GM21723 (cell line): ENCODE results near the gene FARP1.

Source experiments
- ATAC-seq: cut with Tn5 transposase; IDR thresholded peaks from one replicate; pipeline ENCODE4 v1.9.1; 2021; ENCODE audit warnings: mild to moderate bottlenecking, moderate library complexity; ENCODE audit not compliant: unreplicated experiment

Gene FARP1

GRCh38 chr13:98300956-98301641 is 158.2 kb downstream of the FARP1 start:
- ATAC-seq, result no peak

- no peak for ATAC-seq
Observed at GRCh38 chr13:98301721-98302120, 158.8 kb downstream of the FARP1 start.

- no peak for ATAC-seq
Observed at GRCh38 chr13:98303858-98304257, 161.0 kb downstream of the FARP1 start.

DNA sequence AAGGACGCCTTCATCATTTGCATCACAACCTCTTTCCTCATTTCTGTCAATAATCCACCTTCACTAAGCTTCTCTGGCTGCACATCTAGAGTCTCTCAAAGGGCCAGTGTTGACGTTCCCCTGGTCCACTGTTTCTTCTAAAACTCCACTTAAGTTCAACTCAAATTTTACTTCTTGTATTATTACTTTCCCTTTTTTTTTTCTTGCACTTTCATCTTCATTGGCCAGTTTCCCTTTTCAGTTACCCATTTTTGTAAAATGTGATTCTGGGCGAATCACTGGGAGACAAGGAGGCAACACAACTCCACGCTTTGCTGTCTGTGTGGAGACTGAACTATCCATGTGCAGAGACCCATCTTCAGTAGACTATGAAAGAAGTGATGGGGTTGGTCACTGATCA is 162.8 kb downstream of the FARP1 start:
- ATAC-seq, result no peak

GRCh38 chr13:98307463-98308085 is 164.7 kb downstream of the FARP1 start:
- ATAC-seq, result no peak

- no peak for ATAC-seq
Observed at GRCh38 chr13:98308086-98308911, 165.4 kb downstream of the FARP1 start.

DNA sequence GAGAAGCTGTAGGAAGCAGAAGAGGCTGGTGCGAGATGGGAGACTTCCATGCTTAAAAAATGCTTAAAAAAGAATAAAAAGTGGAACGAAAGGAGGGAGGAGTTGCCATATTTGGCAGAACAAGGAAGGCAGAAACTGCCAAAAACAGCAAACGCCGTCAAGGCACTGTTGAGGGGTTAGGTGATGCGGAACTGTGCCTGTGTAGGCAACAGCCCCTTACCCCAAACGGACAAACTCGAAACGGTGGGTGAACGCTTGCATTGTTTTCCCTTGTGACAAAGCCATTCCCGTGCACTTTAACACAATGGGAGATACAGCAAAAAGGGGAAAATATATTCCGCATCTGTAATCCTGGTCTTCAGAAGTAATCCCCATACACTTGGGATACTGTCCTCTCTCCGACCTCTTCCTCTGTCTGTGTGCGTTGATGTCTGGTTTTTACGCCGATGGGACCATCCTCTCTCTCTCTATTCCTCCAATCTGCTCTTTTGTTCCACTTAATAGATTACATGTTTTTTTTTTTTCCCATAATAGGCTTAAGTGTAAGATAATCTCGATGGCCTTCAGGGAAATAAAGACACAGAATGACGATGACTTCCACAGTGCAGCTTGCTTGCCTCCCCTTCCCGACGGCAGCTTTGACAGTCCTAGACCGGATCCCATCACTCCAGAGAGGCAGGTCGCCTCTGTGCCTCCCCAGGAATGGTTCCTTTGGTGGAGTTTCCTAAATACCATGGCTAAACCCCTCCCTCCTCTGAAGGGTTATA is 166.9 kb downstream of the FARP1 start:
- no peak for ATAC-seq

DNA sequence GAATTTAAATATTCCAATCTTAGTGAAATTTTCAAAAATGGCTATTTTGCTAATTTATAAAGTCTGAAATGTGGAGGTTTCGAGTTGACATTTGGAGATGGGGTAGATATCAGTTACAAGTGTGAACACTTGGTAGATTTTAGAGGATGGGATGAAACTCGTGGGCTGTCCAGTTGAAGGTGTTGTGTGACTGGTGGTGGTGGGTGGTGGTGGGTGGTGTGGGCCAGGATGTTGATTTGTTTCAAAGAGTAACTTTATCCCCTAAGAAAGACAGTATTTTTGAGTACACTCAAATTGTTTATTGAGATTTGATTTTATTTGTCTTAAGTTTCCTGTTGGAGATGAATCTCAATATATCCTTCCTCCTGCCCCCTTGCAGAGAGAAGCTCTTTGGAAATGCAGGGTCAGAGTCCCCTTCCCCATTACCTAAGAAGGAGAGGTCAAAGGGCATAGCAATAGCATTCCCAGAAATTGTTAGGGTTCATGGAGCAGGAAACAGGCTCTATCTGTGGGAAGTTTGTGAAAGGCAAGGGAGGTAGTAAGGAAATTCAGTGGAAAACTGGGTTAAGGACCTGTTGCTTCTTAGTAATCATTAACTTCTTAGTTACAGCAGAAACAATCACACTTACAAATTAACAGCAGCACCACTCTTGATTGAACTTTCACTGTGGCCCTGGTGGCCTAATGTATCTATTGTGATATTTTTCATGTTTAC is 167.7 kb downstream of the FARP1 start:
- ATAC-seq, result no peak

DNA sequence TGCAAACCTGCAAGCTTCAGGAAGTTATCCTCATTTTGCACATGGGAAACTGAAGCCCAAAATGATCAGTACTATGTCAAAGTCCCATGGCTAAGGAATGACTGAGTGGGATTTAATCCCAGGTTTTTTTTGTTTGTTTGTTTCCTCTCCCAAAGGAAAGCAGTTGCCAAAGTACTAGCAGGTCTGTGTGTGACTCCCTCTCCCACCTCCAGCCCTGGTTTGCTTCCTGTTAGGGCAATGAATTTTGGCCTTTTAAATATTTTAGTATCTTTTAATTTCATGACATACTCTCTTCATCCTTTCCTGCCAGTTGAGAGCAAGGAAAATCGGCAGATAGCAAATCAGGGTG is 168.3 kb downstream of the FARP1 start:
- ATAC-seq, result no peak

DNA sequence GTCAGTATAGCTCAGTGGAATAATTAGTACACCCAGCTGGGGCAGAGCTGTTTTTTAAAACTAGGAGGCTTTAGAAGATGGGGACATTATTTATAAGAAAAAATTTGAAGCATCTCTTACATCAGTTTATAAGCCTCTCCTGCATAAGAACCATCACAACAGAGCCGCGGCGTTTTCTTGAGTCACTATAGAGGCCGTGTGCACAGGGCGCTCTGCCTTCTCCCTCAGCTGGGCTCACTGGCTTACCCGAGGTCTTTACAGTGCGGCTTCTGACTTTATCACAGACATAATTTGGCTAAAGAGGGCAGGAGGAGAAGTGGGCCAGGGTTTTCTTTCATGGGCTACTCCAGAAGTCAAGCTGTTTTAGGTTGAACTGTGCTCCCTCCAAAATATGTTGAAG is 169.7 kb downstream of the FARP1 start:
- ATAC-seq, result no peak

DNA sequence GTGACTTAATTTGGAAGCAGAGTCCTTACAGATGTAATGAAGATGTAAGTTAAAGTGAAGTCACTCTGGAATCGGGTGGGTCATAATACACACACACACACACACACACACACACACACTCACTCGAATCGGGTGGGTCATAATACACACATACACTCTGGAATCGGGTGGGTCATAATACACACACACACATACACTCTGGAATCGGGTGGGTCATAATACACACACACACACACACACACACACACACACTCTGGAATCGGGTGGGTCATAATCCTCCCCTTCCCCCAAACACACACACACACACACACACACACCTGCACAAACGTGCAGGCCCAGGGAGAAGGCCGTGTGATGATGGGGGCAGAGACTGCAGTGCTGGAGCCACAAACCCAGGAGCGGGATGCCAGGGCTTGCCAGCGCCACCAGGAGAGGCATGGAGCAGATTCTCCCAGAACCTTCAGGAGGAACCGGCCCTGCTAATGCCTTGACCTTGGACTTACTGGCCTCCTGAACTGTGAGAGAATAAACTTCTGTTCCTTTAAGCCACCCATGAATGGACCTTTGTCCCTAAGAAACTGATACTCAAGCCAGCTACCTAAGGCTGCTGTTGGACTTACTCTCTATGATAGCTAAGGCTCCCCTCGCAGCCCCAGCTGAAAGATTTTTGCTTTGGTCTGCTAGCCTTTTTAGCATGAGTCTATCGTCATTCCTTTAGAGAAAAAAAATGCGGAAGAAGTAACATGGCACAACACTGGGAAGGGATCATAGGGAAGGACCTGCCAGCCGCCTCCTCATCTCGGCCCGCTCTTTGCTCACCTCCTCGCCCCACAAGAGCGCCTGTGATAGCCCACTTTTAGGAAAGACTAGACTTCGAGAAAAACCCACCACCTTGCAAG is 170.4 kb downstream of the FARP1 start:
- no peak for ATAC-seq

DNA sequence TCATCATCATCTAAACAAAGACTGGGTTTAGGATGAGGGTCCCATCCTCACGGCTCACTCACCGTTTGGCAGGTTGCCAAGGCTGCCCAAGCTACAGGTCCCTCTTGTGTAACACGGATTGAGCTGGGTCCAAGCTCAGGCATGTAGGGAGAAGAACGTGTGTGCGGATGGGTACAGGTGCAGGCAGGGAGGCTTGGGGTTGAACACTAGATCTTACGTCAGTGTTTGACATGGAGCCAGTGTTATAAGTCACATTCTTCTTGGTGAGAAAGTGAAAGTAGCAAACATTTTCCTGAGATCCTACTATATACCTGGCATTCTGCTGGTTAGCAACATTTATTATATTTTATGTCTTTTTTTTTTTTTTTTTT is 171.0 kb downstream of the FARP1 start:
- no peak for ATAC-seq

DNA sequence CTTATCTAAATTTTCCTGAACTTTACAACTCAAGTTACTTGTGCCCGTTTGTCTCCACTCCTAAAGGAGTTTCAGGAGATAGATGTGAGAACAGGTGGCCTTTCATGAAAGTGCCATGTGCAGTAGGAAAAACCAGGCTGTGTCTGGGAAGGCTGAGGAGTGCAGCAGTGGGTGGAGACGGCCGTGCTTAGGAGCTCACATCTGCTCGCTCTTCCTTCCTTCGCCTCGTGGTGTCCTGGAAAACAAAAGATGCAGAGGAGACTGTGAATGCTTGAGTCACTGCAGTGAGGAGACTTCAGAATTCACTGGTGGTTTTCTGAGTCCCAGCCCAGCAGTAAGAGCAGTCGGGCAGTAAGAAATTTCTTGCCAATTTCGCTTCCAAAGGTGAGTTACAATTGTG is 172.6 kb downstream of the FARP1 start:
- no peak for ATAC-seq

- ATAC-seq, result no peak
Observed at GRCh38 chr13:98315902-98316301, 173.0 kb downstream of the FARP1 start.

GRCh38 chr13:98317573-98318171 is 174.8 kb downstream of the FARP1 start:
- ATAC-seq, result no peak

DNA sequence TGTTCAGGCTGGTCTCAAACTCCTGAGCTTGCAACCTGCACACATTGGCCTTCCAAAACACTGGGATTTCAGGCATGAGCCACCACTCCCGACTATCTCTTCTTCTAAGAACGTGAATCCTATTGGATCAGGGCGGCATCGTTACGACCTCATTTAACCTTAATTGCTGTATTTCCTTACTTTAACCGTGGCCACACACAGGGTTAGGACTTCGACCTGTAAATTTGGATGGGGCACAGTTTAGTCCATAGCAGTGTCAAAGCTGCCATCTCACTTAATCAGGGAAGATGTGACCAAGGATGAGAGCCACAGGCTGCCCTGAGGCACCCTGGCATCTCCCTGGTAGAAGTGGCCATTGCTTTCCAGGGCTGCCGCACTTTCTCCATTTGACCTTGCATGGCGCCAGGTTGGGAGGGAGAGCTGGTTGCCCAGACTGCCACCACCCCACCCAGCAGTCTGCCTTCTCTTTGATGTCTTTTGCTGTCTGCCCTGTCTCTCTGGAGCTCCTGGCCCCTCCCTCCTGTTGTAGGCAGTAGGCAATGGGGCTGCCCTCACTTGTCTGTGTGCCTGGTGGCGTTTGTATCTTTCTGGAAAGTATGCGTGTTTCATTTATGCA is 175.5 kb downstream of the FARP1 start:
- no peak for ATAC-seq

DNA sequence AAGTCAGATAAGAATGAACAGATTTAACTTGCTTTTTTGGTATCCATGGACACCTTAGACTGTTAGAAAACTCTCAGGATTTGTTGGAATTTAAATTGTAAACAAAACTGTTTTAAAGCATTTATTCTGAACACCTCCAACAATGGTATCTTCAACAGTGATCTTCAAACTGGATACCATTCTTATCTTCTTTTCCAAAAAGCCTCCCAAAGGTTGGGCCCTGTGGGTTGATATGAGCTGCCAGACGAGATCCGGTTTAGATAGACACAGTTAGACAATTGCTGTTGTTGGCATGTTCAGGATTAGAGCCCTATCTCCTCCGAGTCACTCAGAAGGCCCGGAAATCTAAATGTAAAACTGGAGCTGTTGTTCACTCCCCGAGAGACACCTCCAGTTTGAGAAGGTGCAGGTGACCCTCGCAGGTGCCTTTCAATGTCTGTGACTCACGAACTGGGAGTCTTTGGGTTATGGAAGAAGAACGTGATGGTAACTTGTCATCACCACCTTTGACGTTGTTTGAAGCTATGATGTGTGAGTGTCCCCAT is 177.7 kb downstream of the FARP1 start:
- ATAC-seq, result no peak

- no peak for ATAC-seq
Observed at GRCh38 chr13:98321395-98321794, 178.5 kb downstream of the FARP1 start.
